Smooth muscle cell (in vitro differentiated cells): Measurements from ENCODE around the gene BBS10. TPM values are rescaled to one million over a fixed set of nuclear protein-coding genes. Genes with fewer than 3 reads are reported as not detected.
"Not testable (repeated sequence)": the region's sequence is repeated elsewhere in the genome, so short reads cannot be mapped to it uniquely, and the experiment has no call there.

Source experiments
- DNase-seq: peaks from one replicate; lab custom pipeline; 2025; ENCODE audit not compliant: unreplicated experiment; lab: John Stamatoyannopoulos, UW
- H2AFZ ChIP-seq: fragments of 200-600 bp; sonication (generic); 2 replicates; pipeline ENCODE4 v1.6.0; 2016; ENCODE audit warnings: antibody characterized with exemption, low read depth, mild to moderate bottlenecking
- H3F3A ChIP-seq: fragments of 200-600 bp; sonication (generic); 2 replicates; pipeline ENCODE4 v1.6.0; 2017; ENCODE audit warnings: antibody characterized with exemption, low read depth
- H3K27ac ChIP-seq: fragments of 200-600 bp; sonication (generic); 2 replicates; pipeline ENCODE4 v1.5.1; 2016; ENCODE audit warnings: low read depth, mild to moderate bottlenecking
- H3K27me3 ChIP-seq: fragments of 200-600 bp; sonication (generic); 2 replicates; pipeline ENCODE4 v1.6.1; 2016; ENCODE audit warnings: low read depth, mild to moderate bottlenecking
- H3K36me3 ChIP-seq: fragments of 200-600 bp; sonication (generic); 2 replicates; pipeline ENCODE4 v1.5.1; 2016; ENCODE audit warnings: low read depth
- H3K4me1 ChIP-seq: fragments of 200-600 bp; sonication (generic); 2 replicates; pipeline ENCODE4 v1.5.1; 2016; ENCODE audit warnings: low read depth
- H3K4me2 ChIP-seq: fragments of 200-600 bp; sonication (generic); 2 replicates; pipeline ENCODE4 v1.6.0; 2016; ENCODE audit warnings: mild to moderate bottlenecking
- H3K4me3 ChIP-seq: fragments of 200-600 bp; sonication (generic); 2 replicates; pipeline ENCODE4 v1.5.1; 2016; ENCODE audit warnings: mild to moderate bottlenecking
- H3K79me2 ChIP-seq: fragments of 200-600 bp; sonication (generic); 2 replicates; pipeline ENCODE4 v1.6.0; 2016; ENCODE audit warnings: low read depth, mild to moderate bottlenecking
- H3K9ac ChIP-seq: fragments of 200-600 bp; sonication (generic); 2 replicates; pipeline ENCODE4 v1.6.0; 2016; ENCODE audit warnings: low read depth
- H3K9me3 ChIP-seq: fragments of 200-600 bp; sonication (generic); replicated peaks from 2 replicates; pipeline ENCODE4 v1.5.1; 2016; ENCODE audit warnings: low read depth
- H4K20me1 ChIP-seq: fragments of 200-600 bp; sonication (generic); 2 replicates; pipeline ENCODE4 v1.6.0; 2016; ENCODE audit warnings: low read depth
- CTCF ChIP-seq: fragments of 200-600 bp; sonication (generic); IDR thresholded peaks from 2 replicates; pipeline ENCODE4 v1.5.1; 2017; ENCODE audit warnings: borderline replicate concordance, mild to moderate bottlenecking, antibody characterized with exemption; ENCODE audit not compliant: insufficient read depth, poor library complexity, severe bottlenecking
- WGBS: methylation state at CpG from one replicate; pipeline ENCODE4 v1.1.7; 2016; ENCODE audit warnings: low lambda C conversion rate; 5-methylcytosine and 5-hydroxymethylcytosine counted together
- polyA plus RNA-seq: library from polyadenylated mRNA; unstranded; fragments of >200 nt; fragmentation: Nextera tagmentation; extraction: Ambion mirVana; gene quantifications from 2 replicates; pipeline ENCODE4 v1.2.1, GENCODE V29; 2016
- total RNA-seq: library from RNA; depleted of rRNA; stranded (reverse); fragments of >200 nt; gene quantifications from 2 replicates; pipeline ENCODE4 v1.2.3, GENCODE V29; 2014

BBS10 gene
- total and polyA plus RNA-seq, 2 experiments from 2014 or later, result 6.5 to 10.8 TPM

DNA sequence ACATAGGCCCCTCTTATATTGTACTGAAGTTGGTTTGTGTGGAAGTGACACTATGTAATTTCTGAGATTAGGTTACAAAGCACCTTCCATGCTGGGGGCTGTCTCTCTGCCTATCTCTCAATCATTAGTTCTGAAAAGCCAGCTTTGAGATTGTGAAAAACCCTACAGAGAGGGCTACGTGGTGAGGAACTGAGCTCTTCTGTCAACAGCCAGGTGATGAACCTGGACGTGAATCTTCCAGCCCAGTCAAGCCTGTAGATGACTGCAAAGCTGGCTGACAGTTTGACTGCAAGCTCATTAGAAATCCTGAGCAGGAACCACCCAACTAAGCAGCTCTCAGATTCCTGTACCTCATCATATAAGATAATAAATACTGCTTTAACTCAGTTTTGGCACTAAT lies 36.3 kb upstream of the BBS10 start:
- TF ChIP-seq CTCF, result no peak
- Histone ChIP-seq H3K4me2 (no peak overlapping the region), H3K9me3 (no peaks in the 10 kb centered on the region), H3K36me3 (peaks cover 6% of the 10 kb centered on the region), H3F3A (no peaks in the 10 kb centered on the region), H3K79me2 (no peaks in the 10 kb centered on the region), H3K9ac (no peak overlapping the region), H3K27me3 (no peaks in the 10 kb centered on the region), H4K20me1 (no peaks in the 10 kb centered on the region), H3K4me1 (no peaks in the 10 kb centered on the region), H3K4me3 (no peak overlapping the region), H3K27ac (no peak overlapping the region), H2AFZ (no peak overlapping the region)
- WGBS, result 100% methylated on average over 2 of the region's 2 CpGs
- DNase-seq, result no peak

GRCh38 chr12:76383988-76384387 lies 35.8 kb upstream of the BBS10 start:
- no peaks in the 10 kb centered on the region for H3K27me3 ChIP-seq
- DNase-seq, result no peak
- H3K4me1 ChIP-seq, result no peaks in the 10 kb centered on the region
- H3K36me3 ChIP-seq, result peaks cover 7% of the 10 kb centered on the region
- H2AFZ ChIP-seq, result no peak overlapping the region
- H4K20me1 ChIP-seq, result no peaks in the 10 kb centered on the region
- H3F3A ChIP-seq, result no peaks in the 10 kb centered on the region
- no peak overlapping the region for H3K9ac ChIP-seq
- no peak overlapping the region for H3K27ac ChIP-seq
- H3K79me2 ChIP-seq, result no peaks in the 10 kb centered on the region
- WGBS, result 96% methylated on average over 3 of the region's 3 CpGs
- no peak overlapping the region for H3K4me2 ChIP-seq
- H3K4me3 ChIP-seq, result no peak overlapping the region
- no peak for TF ChIP-seq CTCF
- H3K9me3 ChIP-seq, result no peaks in the 10 kb centered on the region

DNA sequence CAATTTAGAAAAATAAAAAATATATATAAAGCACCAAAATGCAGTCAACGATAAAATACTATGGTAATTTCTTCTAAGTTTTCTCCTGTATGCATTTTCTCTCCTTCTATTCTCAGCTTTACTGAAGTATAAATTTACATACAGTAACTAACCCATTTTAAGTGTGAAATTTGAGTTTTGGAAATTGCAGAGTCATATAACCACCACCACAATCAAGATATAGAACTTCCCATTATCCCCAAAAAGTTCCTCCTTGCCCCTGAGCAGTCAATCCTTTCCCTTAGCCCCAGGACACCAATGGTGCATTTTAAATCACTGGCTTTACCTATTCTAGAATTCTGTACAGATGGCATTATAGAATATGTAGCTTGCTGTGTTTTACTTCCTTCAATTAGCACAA lies 31.0 kb upstream of the BBS10 start:
- Histone ChIP-seq H2AFZ (no peak overlapping the region), H3K27ac (no peak overlapping the region), H3F3A (no peaks in the 10 kb centered on the region), H3K4me1 (no peaks in the 10 kb centered on the region), H3K9me3 (no peaks in the 10 kb centered on the region), H4K20me1 (no peaks in the 10 kb centered on the region), H3K4me3 (no peak overlapping the region), H3K36me3 (peaks cover 19% of the 10 kb centered on the region), H3K9ac (no peak overlapping the region), H3K79me2 (no peaks in the 10 kb centered on the region), H3K4me2 (no peak overlapping the region), H3K27me3 (no peaks in the 10 kb centered on the region)
- DNase-seq, result no peak
- 100% methylated on average over 1 of the region's 1 CpG for WGBS
- no peak for TF ChIP-seq CTCF

DNA sequence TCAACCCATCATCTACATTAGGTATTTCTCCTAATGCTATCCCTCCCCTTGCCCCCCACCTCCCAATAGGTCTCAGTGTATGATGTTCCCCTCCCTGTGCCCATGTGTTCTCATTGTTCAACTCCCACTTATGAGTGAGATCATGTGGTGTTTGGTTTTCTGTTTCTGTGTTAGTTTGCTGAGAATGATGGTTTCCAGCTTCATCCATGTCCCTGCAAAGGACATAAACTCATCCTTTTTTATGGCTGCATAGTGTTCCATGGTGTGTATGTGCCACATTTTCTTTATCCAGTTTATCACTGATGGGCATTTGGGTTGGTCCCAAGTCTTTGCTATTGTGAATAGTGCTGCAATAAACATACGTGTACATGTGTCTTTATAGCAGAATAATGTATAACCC lies 28.7 kb upstream of the BBS10 start:
- H3K27me3 ChIP-seq, H3K4me1 ChIP-seq: not testable (repeated sequence)
- peaks cover 19% of the 10 kb centered on the region for H3K36me3 ChIP-seq

More for the DNA sequence above, 28.7 kb upstream of the BBS10 start:
- not testable (repeated sequence) for DNase-seq, H3K4me2 ChIP-seq, H2AFZ ChIP-seq, H3K27ac ChIP-seq, H3K9me3 ChIP-seq, H3K9ac ChIP-seq, H3K79me2 ChIP-seq, H3F3A ChIP-seq, H3K4me3 ChIP-seq, H4K20me1 ChIP-seq
- 97% methylated on average over 1 of the region's 1 CpG for WGBS
